ENCODE results near the gene PRUNE2. TPM values are rescaled to one million over a fixed set of nuclear protein-coding genes. Genes with fewer than 3 reads are reported as not detected.
"Not testable (repeated sequence)": the region's sequence is repeated elsewhere in the genome, so short reads cannot be mapped to it uniquely, and the experiment has no call there.

The PRUNE2 gene
- total RNA-seq, 1 donor from 2014 or later: 4.3 TPM

DNA sequence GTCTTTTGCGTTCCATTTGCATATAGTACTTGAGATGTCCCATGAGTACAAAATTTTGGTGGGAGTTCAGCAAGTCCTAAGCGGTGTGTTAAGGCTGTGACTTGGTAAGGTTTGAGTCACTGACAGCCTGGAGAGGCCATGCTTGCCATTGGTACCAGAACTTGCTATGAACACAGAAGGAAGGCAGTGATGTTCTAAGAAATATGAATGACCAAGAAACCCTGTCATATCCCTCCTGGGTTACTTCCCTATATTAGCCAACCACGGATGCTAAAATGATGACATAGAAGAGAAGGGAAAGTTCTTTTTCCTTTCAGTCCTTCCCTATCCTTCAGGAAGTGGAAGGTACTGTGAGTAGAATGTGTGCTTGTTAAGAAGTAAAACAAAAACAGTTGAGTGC, 310.3 kb downstream of the PRUNE2 start:
- TF ChIP-seq CTCF (conservative IDR thresholded peaks at IDR 0.05): no peak
- no peak for DNase-seq (ENCODE audit: low read depth, low spot score)
- peaks cover 7% of the 10 kb centered on the region for H3K9me3 Mint-ChIP-seq
- no peak overlapping the region for H3K4me3 Mint-ChIP-seq
- no peaks in the 10 kb centered on the region for H3K36me3 Mint-ChIP-seq (ENCODE audit: low read depth)
- peaks cover 37% of the 10 kb centered on the region for H3K4me1 Mint-ChIP-seq
- no peak overlapping the region for H3K27ac Mint-ChIP-seq (ENCODE audit: unreplicated experiment)
- no peaks in the 10 kb centered on the region for H3K27me3 Mint-ChIP-seq (ENCODE audit: low read depth)

GRCh38 chr9:76594764-76595424, 311.0 kb downstream of the PRUNE2 start:
- DNase-seq (ENCODE audit: low read depth, low spot score): no peak

GRCh38 chr9:76593961-76594735, 311.8 kb downstream of the PRUNE2 start:
- H3K27ac Mint-ChIP-seq (ENCODE audit: unreplicated experiment); H3K27me3 Mint-ChIP-seq (ENCODE audit: low read depth); DNase-seq (ENCODE audit: low read depth, low spot score); H3K36me3 Mint-ChIP-seq (ENCODE audit: low read depth); H3K4me3 Mint-ChIP-seq: not testable (repeated sequence)
- peaks cover 37% of the 10 kb centered on the region for H3K4me1 Mint-ChIP-seq
- peaks cover 10% of the 10 kb centered on the region for H3K9me3 Mint-ChIP-seq

More at GRCh38 chr9:76594764-76595424, 311.0 kb downstream of the PRUNE2 start:
- Mint-ChIP-seq H3K4me1 (peaks cover 37% of the 10 kb centered on the region), H3K36me3 (ENCODE audit: low read depth) (no peaks in the 10 kb centered on the region), H3K4me3 (no peak overlapping the region), H3K27ac (ENCODE audit: unreplicated experiment) (no peak overlapping the region), H3K27me3 (ENCODE audit: low read depth) (no peaks in the 10 kb centered on the region), H3K9me3 (peaks cover 8% of the 10 kb centered on the region)
- TF ChIP-seq CTCF (conservative IDR thresholded peaks at IDR 0.05): no peak

DNA sequence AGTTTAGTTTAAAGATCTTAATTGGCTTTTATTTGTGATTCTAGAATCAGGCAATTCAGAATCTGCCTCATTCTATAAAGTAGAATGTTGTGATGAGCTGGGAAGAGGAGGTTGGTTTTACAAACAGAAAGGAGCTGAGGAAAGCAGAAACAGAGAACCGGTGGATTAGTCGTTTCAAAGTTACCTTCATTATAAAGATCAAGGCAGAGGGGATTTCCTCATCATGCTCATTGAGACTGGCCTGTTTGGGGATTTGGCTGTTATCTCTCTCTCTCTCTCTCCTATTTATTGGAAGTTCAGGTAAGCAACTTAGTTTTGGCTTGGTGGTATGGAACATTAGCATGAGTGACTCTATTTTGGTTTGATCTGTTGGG, 313.0 kb downstream of the PRUNE2 start:
- DNase-seq (ENCODE audit: low read depth, low spot score): no peak
- Mint-ChIP-seq H3K27me3 (ENCODE audit: low read depth) (no peaks in the 10 kb centered on the region), H3K9me3 (peaks cover 10% of the 10 kb centered on the region), H3K27ac (ENCODE audit: unreplicated experiment) (peak overlapping the region; percentile 5), H3K36me3 (ENCODE audit: low read depth) (no peaks in the 10 kb centered on the region), H3K4me1 (peaks cover 37% of the 10 kb centered on the region), H3K4me3 (no peak overlapping the region)
- no peak for TF ChIP-seq CTCF (conservative IDR thresholded peaks at IDR 0.05)

DNA sequence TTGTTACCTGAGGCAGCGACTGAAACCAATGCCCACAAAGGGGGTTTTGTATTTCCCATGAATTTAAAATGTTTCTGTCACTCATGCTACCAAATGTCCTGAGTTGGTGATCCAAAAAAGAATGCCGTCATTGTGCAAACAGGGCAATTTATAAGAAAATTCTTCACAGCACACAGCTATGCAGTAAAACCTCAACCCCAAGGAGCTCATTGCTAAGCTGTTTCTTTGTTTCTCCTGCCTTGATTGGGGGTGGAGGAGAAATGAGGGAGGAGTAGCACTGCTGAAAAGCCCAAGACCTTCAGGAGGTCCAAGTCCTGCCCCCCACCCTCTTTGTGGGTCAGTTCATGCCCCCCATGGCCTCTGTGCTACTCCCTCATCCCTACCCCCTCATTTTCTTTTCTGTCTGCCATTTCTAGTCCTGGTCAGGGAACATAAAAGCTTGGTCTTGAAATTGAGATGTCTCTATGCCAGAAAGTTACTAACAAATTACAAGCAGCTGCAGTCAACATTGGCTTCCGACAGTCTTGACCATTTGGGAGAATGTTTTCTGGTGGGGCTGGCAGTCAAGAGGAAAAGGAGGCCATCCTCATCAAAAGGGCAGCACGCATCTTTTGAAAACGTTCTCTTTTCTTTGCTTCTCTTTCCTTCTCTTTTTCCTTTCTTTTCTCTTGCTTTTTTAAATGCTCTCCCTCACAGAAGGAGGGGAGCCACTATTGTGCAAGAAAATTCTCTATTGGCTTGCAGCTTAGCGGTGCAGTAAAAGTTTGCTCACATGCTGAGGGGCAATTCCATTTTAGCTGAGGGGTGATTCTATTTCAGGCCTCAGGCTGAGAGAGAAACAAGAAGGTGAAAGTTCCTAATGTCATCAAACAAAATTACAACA, 313.6 kb downstream of the PRUNE2 start:
- H3K9me3 Mint-ChIP-seq: peaks cover 10% of the 10 kb centered on the region
- H3K27me3 Mint-ChIP-seq (ENCODE audit: low read depth): no peaks in the 10 kb centered on the region
- no peaks in the 10 kb centered on the region for H3K36me3 Mint-ChIP-seq (ENCODE audit: low read depth)
- no peak overlapping the region for H3K4me3 Mint-ChIP-seq
- DNase-seq (ENCODE audit: low read depth, low spot score): no peak
- no peak for TF ChIP-seq CTCF (conservative IDR thresholded peaks at IDR 0.05)
- peak overlapping the region; percentile 29 for H3K27ac Mint-ChIP-seq (ENCODE audit: unreplicated experiment)
- H3K4me1 Mint-ChIP-seq: peaks cover 37% of the 10 kb centered on the region

Measured in neural crest cell (in vitro differentiated cells).